Endothelial cell of umbilical vein (primary cell): ENCODE data around the gene MEN1. TPM values are rescaled to one million over a fixed set of nuclear protein-coding genes. Genes with fewer than 3 reads are reported as not detected.

ENCODE experiments used
- BruUV-seq: library from RNA; stranded (reverse); fragments of 400-500 nt; replicated peaks from 2 replicates; lab custom pipeline; 2021; lab: Mats Ljungman, UMichigan
- CTCF ChIA-PET: fragments of 300-600, 350-600 bp; sonication (Branson Sonifier 250); formaldehyde crosslinking; loops from one replicate; lab custom pipeline; 2021; ENCODE audit warnings: antibody characterized with exemption, inconsistent platforms; lab: Charles Lee
- POLR2A ChIA-PET: fragments of 300-600, 350-600 bp; sonication (Branson Sonifier 250); formaldehyde crosslinking; loops from one replicate; lab custom pipeline; 2021; ENCODE audit warnings: antibody characterized with exemption, inconsistent platforms; lab: Charles Lee
- DNase-seq: peaks from one replicate; pipeline ENCODE4 v3.0.0-alpha.2; 2011; ENCODE audit warnings: low read depth, low spot score
- FAIRE-seq: peaks from 2 replicates; lab custom pipeline; 2011; peaks lifted over from hg19 to GRCh38; lab: Jason Lieb, UNC
- H2AFZ ChIP-seq: 2 replicates; pipeline ENCODE4 v1.6.0; 2012; ENCODE audit warnings: low read depth, low read length, control low read depth, inconsistent platforms
- H3K27ac ChIP-seq: 2 replicates; pipeline ENCODE4 v1.5.1; 2011; ENCODE audit warnings: low read depth, mild to moderate bottlenecking, control low read depth, low read length, moderate library complexity; ENCODE audit not compliant: insufficient read depth
- H3K27me3 ChIP-seq, 2 experiments: 2 replicates each; pipeline versions ENCODE4 v1.6.0 to v1.6.1; 2011; ENCODE audit warnings: low read length in 2 of 2, mixed read lengths in 1 of 2; ENCODE audit not compliant: control insufficient read depth in 2 of 2, insufficient read depth in 2 of 2
- H3K36me3 ChIP-seq, 2 experiments: 2 replicates in 1 of 2; 3 replicates in 1 of 2; pipeline ENCODE4 v1.5.1; 2011; ENCODE audit warnings: low read length in 2 of 2, mild to moderate bottlenecking in 1 of 2, moderate library complexity in 1 of 2; ENCODE audit not compliant: control insufficient read depth in 2 of 2, insufficient read depth in 2 of 2; ENCODE audit errors: extremely low read depth in 1 of 2
- H3K4me1 ChIP-seq: 3 replicates; pipeline ENCODE4 v1.5.1; 2011; ENCODE audit warnings: mild to moderate bottlenecking, low read length; ENCODE audit not compliant: control insufficient read depth, insufficient read depth; ENCODE audit errors: extremely low read depth
- H3K4me2 ChIP-seq: 2 replicates; pipeline ENCODE4 v1.6.1; 2011; ENCODE audit warnings: low read length, control low read depth, mixed read lengths; ENCODE audit not compliant: insufficient read depth
- H3K4me3 ChIP-seq, 3 experiments: fragments of 200-600 bp in 1 of 3; sonication (generic), shearing (Covaris generic) in 1 of 3; replicated peaks in 1 of 3; 2 replicates each; pipeline ENCODE4 v1.5.1; 2011 to 2016; ENCODE audit warnings: control low read depth in 3 of 3, low read length in 3 of 3, mild to moderate bottlenecking in 2 of 3, inconsistent platforms in 1 of 3, low read depth in 1 of 3, moderate library complexity in 1 of 3; ENCODE audit not compliant: insufficient read depth in 1 of 3
- H3K79me2 ChIP-seq: 2 replicates; pipeline ENCODE4 v1.6.0; 2012; ENCODE audit warnings: low read length, inconsistent platforms; ENCODE audit not compliant: control insufficient read depth, insufficient read depth
- H3K9ac ChIP-seq: replicated peaks from 2 replicates; pipeline ENCODE3; 2011; ENCODE audit warnings: low read length, control low read depth; ENCODE audit not compliant: insufficient read depth; ENCODE audit errors: extremely low read depth
- H3K9me1 ChIP-seq: replicated peaks from 3 replicates; pipeline ENCODE4 v1.6.0; 2011; ENCODE audit warnings: mild to moderate bottlenecking, low read length; ENCODE audit not compliant: control insufficient read depth, insufficient read depth; ENCODE audit errors: extremely low read depth
- H3K9me3 ChIP-seq: replicated peaks from 2 replicates; pipeline ENCODE4 v1.5.1; 2012; ENCODE audit warnings: low read length, inconsistent platforms; ENCODE audit not compliant: control insufficient read depth, insufficient read depth
- H4K20me1 ChIP-seq: replicated peaks from 2 replicates; pipeline ENCODE3; 2011; ENCODE audit warnings: mild to moderate bottlenecking, low read length; ENCODE audit not compliant: control insufficient read depth, insufficient read depth; ENCODE audit errors: extremely low read depth
- CTCF ChIP-seq, 2 donors: IDR thresholded peaks; 1 replicate in 1 of 2; 2 replicates in 1 of 2; pipeline ENCODE4 v1.5.1; 2011; ENCODE audit warnings: low read length in 2 of 2, mild to moderate bottlenecking in 2 of 2, moderate library complexity in 2 of 2, control low read depth in 1 of 2, inconsistent platforms in 1 of 2, low read depth in 1 of 2; ENCODE audit not compliant: insufficient read depth in 1 of 2; ENCODE audit errors: extremely low read depth in 1 of 2
- EZH2 ChIP-seq: IDR thresholded peaks from 2 replicates; pipeline ENCODE4 v1.6.1; 2012; ENCODE audit warnings: borderline replicate concordance, low read depth, mild to moderate bottlenecking, moderate library complexity, low read length, inconsistent platforms; ENCODE audit not compliant: severe bottlenecking
- FOS ChIP-seq: IDR thresholded peaks from 2 replicates; pipeline ENCODE4 v1.6.1; 2011; ENCODE audit warnings: mild to moderate bottlenecking, low read length, moderate library complexity, borderline replicate concordance; ENCODE audit not compliant: insufficient read depth
- GATA2 ChIP-seq: IDR thresholded peaks from 2 replicates; pipeline ENCODE4 v1.7.0; 2011; ENCODE audit warnings: low read depth, mild to moderate bottlenecking, moderate library complexity, mixed read lengths, low read length; ENCODE audit not compliant: insufficient read length, insufficient read depth
- JUN ChIP-seq: IDR thresholded peaks from 2 replicates; pipeline ENCODE4 v1.6.1; 2011; ENCODE audit warnings: borderline replicate concordance, low read depth; ENCODE audit not compliant: insufficient read length, insufficient read depth
- MYC ChIP-seq: IDR thresholded peaks from one replicate; pipeline ENCODE4 v1.6.1; 2011; ENCODE audit warnings: mild to moderate bottlenecking, low read depth, low read length
- POLR2A ChIP-seq: IDR thresholded peaks from 2 replicates; pipeline ENCODE4 v1.6.1; 2012; ENCODE audit warnings: low read depth, mild to moderate bottlenecking, control low read depth, low read length
- POLR2AphosphoS5 ChIP-seq: IDR thresholded peaks from 2 replicates; pipeline ENCODE4 v1.6.1; 2012; ENCODE audit warnings: low read depth, mild to moderate bottlenecking, control low read depth, low read length, moderate library complexity; ENCODE audit not compliant: insufficient read depth
- dilution Hi-C: fragments of 300-500 bp; cut with MboI; formaldehyde crosslinking; loops from one replicate; pipeline ENCODE4 v1.15.0; 2019; ENCODE audit warnings: low sequenced_read_pairs; ENCODE audit not compliant: extremely low pct_ligation_motif_present
- intact Hi-C: fragments of 100-400 bp; cut with micrococcal nuclease; formaldehyde crosslinking; loops from one replicate; pipeline ENCODE4 v1.10.0; 2022
- polyA plus RNA-seq, 4 experiments: library from polyadenylated mRNA; depleted of rRNA in 3 of 4; stranded (reverse) in 3 of 4; unstranded in 1 of 4; fragments of >200 nt; gene quantifications; 2 replicates each; pipeline versions ENCODE4 v1.2.1 to v1.2.3, GENCODE V29; 2011 to 2012; ENCODE audit warnings: missing spikeins in 1 of 4
- total RNA-seq: library from RNA; stranded (reverse); gene quantifications from 2 replicates; pipeline ENCODE4 v1.2.3, GENCODE V29; 2021
- TF ChIP-seq, protein P1 (sequence below): IDR thresholded peaks from 2 replicates; pipeline ENCODE4 v1.6.1; 2011; ENCODE audit not compliant: insufficient read depth, insufficient read length

The MEN1 gene
- total and polyA plus RNA-seq, 2 donors (not counting 3 experiments of a cell fraction or from before 2014, with no cell fraction given): 41.1 to 43.1 TPM

DNA sequence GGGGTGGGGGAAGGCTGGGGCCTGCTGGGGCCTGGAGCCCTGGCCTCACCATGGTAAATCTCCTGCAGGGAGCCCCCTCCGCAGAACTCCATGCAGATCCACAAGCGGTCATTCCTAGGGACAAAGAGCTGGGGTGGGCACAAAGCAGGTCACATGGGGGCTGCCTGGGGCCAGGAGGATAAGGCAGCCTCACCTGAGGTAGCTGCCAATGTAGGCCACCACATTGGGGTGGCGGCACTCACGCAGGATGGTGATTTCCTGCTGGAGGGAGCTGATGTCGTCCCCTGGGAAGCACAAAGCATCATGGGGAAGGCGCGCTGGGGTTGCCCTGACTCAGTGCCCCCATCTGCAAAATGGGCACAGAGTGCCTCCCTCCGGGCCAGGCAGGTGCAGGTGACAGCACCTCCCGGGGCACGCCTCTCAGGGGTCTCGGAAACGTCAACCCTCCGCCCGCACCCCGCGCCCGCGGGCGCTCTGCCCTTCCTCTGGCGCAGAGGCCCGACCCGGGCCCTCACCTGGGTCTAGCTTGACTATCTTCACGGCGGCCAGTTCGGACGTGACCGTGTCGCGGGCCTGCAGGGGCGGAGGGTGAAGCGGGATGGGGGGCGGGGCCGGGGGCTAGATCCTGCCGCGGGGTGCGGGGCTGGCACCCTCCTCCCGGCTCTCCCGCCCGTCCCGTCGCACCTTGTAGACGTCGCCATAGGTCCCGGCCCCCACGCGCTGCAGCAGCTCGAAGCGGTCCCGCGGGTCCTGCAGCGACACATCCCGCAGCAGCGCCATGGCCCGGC lies 7.8 kb downstream of the MEN1 start:
- ChIA-PET CTCF (interaction anchor here (0.8 to 1.9 kb wide), 4 partner anchors 11 to 86 kb away, joined by 3 to 8 read pairs (median 6); partner anchors contain the start of gene CDC42BPG), POLR2A (no interaction called here)
- Histone ChIP-seq H3K79me2 (peaks cover 5% of the 10 kb centered on the region), H3K27me3 (no peaks in the 10 kb centered on the region), H4K20me1 (no peaks in the 10 kb centered on the region), H3K9ac (peak overlapping the region; percentile 46), H3K4me2 (peak overlapping the region; percentile 61), H3K4me3 (peak overlapping the region; percentile 40 to 70 (median 43)), H3K27ac (peak overlapping the region; percentile 74), H3K36me3 (peaks cover 2 to 23% of the 10 kb centered on the region in 2 experiments), H3K4me1 (peaks cover 36% of the 10 kb centered on the region), H2AFZ (peak overlapping the region; percentile 62), H3K9me1 (no peaks in the 10 kb centered on the region), H3K9me3 (no peaks in the 10 kb centered on the region)
- intact Hi-C loops (loop anchor here (1.0 to 2.0 kb wide), 4 partner anchors 8 to 212 kb away; partner anchors contain the start of genes ARL2, CDC42BPG, MEN1 and SF1), dilution Hi-C loops (no loop called here)
- FAIRE-seq (no peak), DNase-seq (no peak)
- TF ChIP-seq EZH2: no peak
- no TSS peak for BruUV-seq

GRCh38 chr11:64801561-64802369 lies 8.6 kb downstream of the MEN1 start:
- dilution Hi-C loops (no loop called here), intact Hi-C loops (loop anchor here (1.0 to 2.0 kb wide), 4 partner anchors 9 to 43 kb away; partner anchors contain the start of genes CDC42BPG, MEN1 and SF1)
- no peaks in the 10 kb centered on the region for H3K9me3 ChIP-seq
- H3K27ac ChIP-seq: peak overlapping the region; percentile 74
- H3K79me2 ChIP-seq: peaks cover 5% of the 10 kb centered on the region
- peak; percentile 69 for DNase-seq
- H3K4me1 ChIP-seq: peaks cover 36% of the 10 kb centered on the region
- BruUV-seq: no TSS peak
- peak overlapping the region; percentile 40 to 70 (median 43) for H3K4me3 ChIP-seq
- H3K27me3 ChIP-seq: no peaks in the 10 kb centered on the region
- TF ChIP-seq, protein P1, sequence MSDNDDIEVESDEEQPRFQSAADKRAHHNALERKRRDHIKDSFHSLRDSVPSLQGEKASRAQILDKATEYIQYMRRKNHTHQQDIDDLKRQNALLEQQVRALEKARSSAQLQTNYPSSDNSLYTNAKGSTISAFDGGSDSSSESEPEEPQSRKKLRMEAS: no peak
- TF ChIP-seq MYC (no peak), GATA2 (no peak), JUN (no peak), EZH2 (no peak), POLR2AphosphoS5 (peak; percentile 86), FOS (no peak), CTCF (IDR thresholded peaks at IDR 0.05; ENCODE audit: extremely low read depth in 1 of 2, insufficient read depth in 1 of 2, low read depth in 1 of 2, low read length in 2 of 2) (no peak), POLR2A (peak; percentile 51)
- peak; percentile 77 for FAIRE-seq
- H3K9ac ChIP-seq: peak overlapping the region; percentile 46
- ChIA-PET CTCF (interaction anchor here (1.6 to 3.6 kb wide), 2 partner anchors 14 to 43 kb away, joined by 4 to 32 read pairs; partner anchors contain the start of gene CDC42BPG), POLR2A (interaction anchor here (1.2 kb wide), 1 partner anchor 76 kb away, joined by 3 read pairs; no protein-coding TSS in a partner anchor)
- no peak overlapping the region for H2AFZ ChIP-seq
- peaks cover 2 to 21% of the 10 kb centered on the region in 2 experiments for H3K36me3 ChIP-seq
- peak overlapping the region; percentile 61 for H3K4me2 ChIP-seq
- no peaks in the 10 kb centered on the region for H3K9me1 ChIP-seq
- no peaks in the 10 kb centered on the region for H4K20me1 ChIP-seq
